WTC11 (cell line): ENCODE measurements around the gene CAPN13. TPM values are rescaled to one million over a fixed set of nuclear protein-coding genes. Genes with fewer than 3 reads are reported as not detected.

ENCODE experiments used
- ATAC-seq: fragments of 200-7000 bp; cut with Tn5 transposase; 2 replicates; pipeline ENCODE4 v1.10.0; 2021; ENCODE audit warnings: mild to moderate bottlenecking, moderate library complexity
- CTCF ChIA-PET: fragments of 300-600 bp; sonication (Branson Sonifier 250); formaldehyde crosslinking; loops from one replicate; lab custom pipeline; 2021; ENCODE audit warnings: antibody characterized with exemption; lab: Charles Lee
- POLR2A ChIA-PET: fragments of 350-600 bp; sonication (Branson Sonifier 250); formaldehyde crosslinking; loops from one replicate; lab custom pipeline; 2021; ENCODE audit warnings: antibody characterized with exemption; lab: Charles Lee
- DNase-seq: peaks from one replicate; pipeline ENCODE4 v3.0.0; 2021; ENCODE audit warnings: low spot score
- H3K27ac Mint-ChIP-seq: 2 replicates; pipeline ENCODE4 v1.8.0; 2021; ENCODE audit warnings: mixed read lengths
- H3K27me3 Mint-ChIP-seq: 2 replicates; pipeline ENCODE4 v1.8.0; 2021; ENCODE audit warnings: low read depth, mild to moderate bottlenecking, moderate library complexity, mixed read lengths
- H3K36me3 Mint-ChIP-seq: 2 replicates; pipeline ENCODE4 v1.8.0; 2021; ENCODE audit warnings: mixed read lengths
- H3K4me1 Mint-ChIP-seq: 2 replicates; pipeline ENCODE4 v1.8.0; 2022; ENCODE audit warnings: mixed read lengths
- H3K4me3 Mint-ChIP-seq: 2 replicates; pipeline ENCODE4 v1.8.0; 2021; ENCODE audit warnings: mild to moderate bottlenecking, moderate library complexity, mixed read lengths
- H3K9me3 Mint-ChIP-seq: 2 replicates; pipeline ENCODE4 v1.8.0; 2021; ENCODE audit warnings: mixed read lengths
- CREB1 ChIP-seq: sonication (generic); formaldehyde crosslinking; IDR thresholded peaks from 2 replicates; pipeline ENCODE4 v1.8.0; 2023; ENCODE audit warnings: mild to moderate bottlenecking, missing genetic modification reagents
- ELF4 ChIP-seq: sonication (generic); formaldehyde crosslinking; IDR thresholded peaks from 2 replicates; pipeline ENCODE4 v1.8.1; 2022; ENCODE audit warnings: low read depth, mild to moderate bottlenecking, moderate library complexity, missing genetic modification reagents
- EMX1 ChIP-seq: fragments of 250-450 bp; sonication (Bioruptor Pico); IDR thresholded peaks from 2 replicates; pipeline ENCODE4 v1.8.0; 2021; ENCODE audit warnings: mild to moderate bottlenecking
- ESRRA ChIP-seq: sonication (generic); formaldehyde crosslinking; IDR thresholded peaks from 2 replicates; pipeline ENCODE4 v1.8.1; 2022; ENCODE audit warnings: mild to moderate bottlenecking, missing genetic modification reagents, borderline replicate concordance
- FOXJ3 ChIP-seq: sonication (generic); formaldehyde crosslinking; IDR thresholded peaks from 2 replicates; pipeline ENCODE4 v1.9.0; 2021; ENCODE audit warnings: missing genetic modification reagents, mild to moderate bottlenecking, borderline replicate concordance
- GTF2I ChIP-seq: fragments of 250-450 bp; sonication (Bioruptor Pico); conservative IDR thresholded peaks from 2 replicates; pipeline ENCODE4 v1.4.0; 2021; ENCODE audit warnings: mild to moderate bottlenecking
- NFATC4 ChIP-seq: fragments of 250-450 bp; sonication (Bioruptor Pico); IDR thresholded peaks from 2 replicates; pipeline ENCODE4 v1.9.0; 2021; ENCODE audit warnings: mild to moderate bottlenecking
- OVOL2 ChIP-seq: fragments of 250-450 bp; sonication (Bioruptor Pico); IDR thresholded peaks from 2 replicates; pipeline ENCODE4 v1.9.0; 2021; ENCODE audit warnings: mild to moderate bottlenecking, borderline replicate concordance
- SMAD4 ChIP-seq: sonication (generic); formaldehyde crosslinking; IDR thresholded peaks from 2 replicates; pipeline ENCODE4 v1.8.0; 2022; ENCODE audit warnings: mild to moderate bottlenecking, missing genetic modification reagents
- SP1 ChIP-seq: sonication (generic); formaldehyde crosslinking; conservative IDR thresholded peaks from 2 replicates; pipeline ENCODE4 v1.8.1; 2022; ENCODE audit warnings: missing genetic modification reagents
- TEAD4 ChIP-seq: sonication (generic); formaldehyde crosslinking; IDR thresholded peaks from 2 replicates; pipeline ENCODE4 v1.8.0; 2022; ENCODE audit warnings: mild to moderate bottlenecking, missing genetic modification reagents
- ZBTB21 ChIP-seq: sonication (generic); formaldehyde crosslinking; IDR thresholded peaks from 2 replicates; pipeline ENCODE4 v1.8.1; 2023; ENCODE audit warnings: mild to moderate bottlenecking, missing genetic modification reagents, borderline replicate concordance
- ZNF423 ChIP-seq: fragments of 250-450 bp; sonication (Bioruptor Pico); IDR thresholded peaks from 2 replicates; pipeline ENCODE4 v2.1.2; 2022; ENCODE audit warnings: mild to moderate bottlenecking, moderate library complexity
- total RNA-seq: library from RNA; stranded (reverse); gene quantifications from 3 replicates; pipeline ENCODE4 v1.2.3, GENCODE V29; 2021
- TF ChIP-seq, protein P1 (sequence below): sonication (generic); formaldehyde crosslinking; IDR thresholded peaks from 2 replicates; pipeline ENCODE4 v1.8.1; 2022; ENCODE audit warnings: low read depth, mild to moderate bottlenecking, moderate library complexity, missing genetic modification reagents, borderline replicate concordance
- TF ChIP-seq, protein P2 (sequence below): sonication (generic); formaldehyde crosslinking; IDR thresholded peaks from 2 replicates; pipeline ENCODE4 v1.8.0; 2023; ENCODE audit warnings: missing genetic modification reagents
- TF ChIP-seq, protein P3 (sequence below): fragments of 250-450 bp; sonication (Bioruptor Pico); IDR thresholded peaks from 2 replicates; pipeline ENCODE4 v2.1.2; 2022; ENCODE audit warnings: mild to moderate bottlenecking, moderate library complexity

CAPN13 gene
- total RNA-seq, 1 experiment from 2014 or later, result 1.7 TPM

DNA sequence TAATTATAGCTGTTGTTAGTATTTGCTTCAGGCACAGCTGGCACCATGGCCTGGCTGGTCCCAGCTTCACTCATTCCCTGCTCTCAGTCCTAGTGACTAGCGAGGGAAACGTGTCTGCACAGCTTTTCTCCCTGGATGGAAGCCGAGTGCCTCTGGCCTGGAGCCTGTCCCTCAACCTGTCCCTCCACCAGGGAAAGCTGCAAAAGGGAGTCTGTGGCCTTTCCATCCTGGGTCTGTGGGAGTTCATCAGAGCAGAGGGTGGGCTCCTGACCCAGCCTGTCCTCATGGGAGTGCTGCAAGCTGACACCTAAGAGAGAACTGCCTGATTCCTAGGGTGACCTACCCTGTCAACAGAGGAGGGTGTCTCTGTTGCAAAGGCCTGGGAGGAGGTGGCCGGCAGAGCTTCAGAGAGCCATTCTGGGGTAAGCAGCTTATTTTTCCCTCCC lies 118.3 kb downstream of the CAPN13 start:
- Mint-ChIP-seq H3K36me3 (no peaks in the 10 kb centered on the region), H3K27me3 (no peaks in the 10 kb centered on the region), H3K9me3 (no peaks in the 10 kb centered on the region), H3K4me1 (peaks cover 15% of the 10 kb centered on the region), H3K4me3 (no peak overlapping the region), H3K27ac (no peak overlapping the region)
- DNase-seq (no peak), ATAC-seq (no peak; the same call in 1 of the 2 replicates)
- ChIA-PET POLR2A (no interaction called here), CTCF (interaction anchor here (0.9 to 1.8 kb wide), 3 partner anchors 8 to 524 kb away, joined by 3 to 7 read pairs (median 6); no protein-coding TSS in a partner anchor)
- TF ChIP-seq SMAD4 (no peak), FOXJ3 (CRISPR knock-in tag) (no peak), SP1 (CRISPR knock-in tag) (no peak)

DNA sequence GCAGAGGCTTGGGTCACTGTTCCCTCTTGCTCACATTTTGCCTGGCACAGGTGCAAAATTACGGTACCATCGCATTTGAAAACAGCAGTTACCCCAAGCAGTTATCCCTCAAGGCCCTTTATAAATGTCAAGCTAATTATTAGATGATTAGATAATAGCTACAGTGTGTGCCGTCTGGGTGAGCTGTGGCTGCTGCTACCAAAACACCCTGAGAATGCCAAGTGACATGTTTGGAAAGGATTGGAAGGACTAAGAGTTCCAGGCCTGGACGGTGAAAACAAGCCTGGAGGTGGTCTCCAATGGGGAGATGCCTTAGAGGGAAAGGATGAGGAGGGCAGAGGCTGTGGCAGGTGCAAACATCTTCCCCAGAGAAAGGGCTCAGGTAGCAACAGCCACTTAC lies 120.6 kb downstream of the CAPN13 start:
- ATAC-seq, result no peak
- TF ChIP-seq, protein P1, sequence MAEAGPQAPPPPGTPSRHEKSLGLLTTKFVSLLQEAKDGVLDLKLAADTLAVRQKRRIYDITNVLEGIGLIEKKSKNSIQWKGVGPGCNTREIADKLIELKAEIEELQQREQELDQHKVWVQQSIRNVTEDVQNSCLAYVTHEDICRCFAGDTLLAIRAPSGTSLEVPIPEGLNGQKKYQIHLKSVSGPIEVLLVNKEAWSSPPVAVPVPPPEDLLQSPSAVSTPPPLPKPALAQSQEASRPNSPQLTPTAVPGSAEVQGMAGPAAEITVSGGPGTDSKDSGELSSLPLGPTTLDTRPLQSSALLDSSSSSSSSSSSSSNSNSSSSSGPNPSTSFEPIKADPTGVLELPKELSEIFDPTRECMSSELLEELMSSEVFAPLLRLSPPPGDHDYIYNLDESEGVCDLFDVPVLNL (CRISPR knock-in tag), result no peak
- TF ChIP-seq ZNF423 (CRISPR knock-in tag) (no peak), ELF4 (no peak), ZBTB21 (CRISPR knock-in tag) (no peak), NFATC4 (no peak), GTF2I (CRISPR knock-in tag) (no peak), ESRRA (CRISPR knock-in tag) (no peak)
- TF ChIP-seq, protein P2, sequence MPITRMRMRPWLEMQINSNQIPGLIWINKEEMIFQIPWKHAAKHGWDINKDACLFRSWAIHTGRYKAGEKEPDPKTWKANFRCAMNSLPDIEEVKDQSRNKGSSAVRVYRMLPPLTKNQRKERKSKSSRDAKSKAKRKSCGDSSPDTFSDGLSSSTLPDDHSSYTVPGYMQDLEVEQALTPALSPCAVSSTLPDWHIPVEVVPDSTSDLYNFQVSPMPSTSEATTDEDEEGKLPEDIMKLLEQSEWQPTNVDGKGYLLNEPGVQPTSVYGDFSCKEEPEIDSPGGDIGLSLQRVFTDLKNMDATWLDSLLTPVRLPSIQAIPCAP (CRISPR knock-in tag), result no peak
- TF ChIP-seq, protein P3, sequence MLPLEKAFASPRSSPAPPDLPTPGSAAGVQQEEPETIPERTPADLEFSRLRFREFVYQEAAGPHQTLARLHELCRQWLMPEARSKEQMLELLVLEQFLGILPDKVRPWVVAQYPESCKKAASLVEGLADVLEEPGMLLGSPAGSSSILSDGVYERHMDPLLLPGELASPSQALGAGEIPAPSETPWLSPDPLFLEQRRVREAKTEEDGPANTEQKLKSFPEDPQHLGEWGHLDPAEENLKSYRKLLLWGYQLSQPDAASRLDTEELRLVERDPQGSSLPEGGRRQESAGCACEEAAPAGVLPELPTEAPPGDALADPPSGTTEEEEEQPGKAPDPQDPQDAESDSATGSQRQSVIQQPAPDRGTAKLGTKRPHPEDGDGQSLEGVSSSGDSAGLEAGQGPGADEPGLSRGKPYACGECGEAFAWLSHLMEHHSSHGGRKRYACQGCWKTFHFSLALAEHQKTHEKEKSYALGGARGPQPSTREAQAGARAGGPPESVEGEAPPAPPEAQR (CRISPR knock-in tag), result no peak
- no peak for DNase-seq
- no peaks in the 10 kb centered on the region for H3K9me3 Mint-ChIP-seq
- no peak overlapping the region for H3K4me3 Mint-ChIP-seq
- ChIA-PET CTCF (interaction anchor here (0.7 to 2.8 kb wide), 9 partner anchors 11 to 625 kb away, joined by 3 to 23 read pairs (median 4); no protein-coding TSS in a partner anchor), POLR2A (interaction anchor here (0.6 kb wide), 1 partner anchor 521 kb away, joined by 3 read pairs; no protein-coding TSS in a partner anchor)
- peaks cover 16% of the 10 kb centered on the region for H3K4me1 Mint-ChIP-seq
- no peak overlapping the region for H3K27ac Mint-ChIP-seq
- no peaks in the 10 kb centered on the region for H3K36me3 Mint-ChIP-seq
- H3K27me3 Mint-ChIP-seq, result no peaks in the 10 kb centered on the region

DNA sequence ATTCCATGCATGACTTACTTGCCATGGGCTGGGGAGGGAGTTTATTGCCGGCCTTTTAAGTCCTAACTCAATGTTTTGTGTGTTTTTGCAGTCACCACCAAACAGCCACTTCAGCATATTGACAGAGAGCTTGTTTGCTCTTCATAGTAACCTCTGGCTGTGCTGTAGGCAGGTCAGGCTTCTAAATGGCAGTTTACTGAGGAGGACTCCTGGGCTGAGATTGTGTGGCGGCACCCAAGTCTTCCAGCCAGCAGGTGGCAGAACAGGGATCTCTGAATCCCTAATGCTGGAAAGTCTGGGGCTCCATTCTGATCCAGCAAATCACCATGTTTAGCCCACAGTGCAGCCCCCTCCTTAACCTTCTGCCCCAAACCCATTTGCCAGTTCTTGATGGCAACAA lies 121.2 kb downstream of the CAPN13 start:
- H3K27me3 Mint-ChIP-seq, result no peaks in the 10 kb centered on the region
- DNase-seq, result peak; percentile 54
- H3K27ac Mint-ChIP-seq, result no peak overlapping the region
- peaks cover 16% of the 10 kb centered on the region for H3K4me1 Mint-ChIP-seq
- ATAC-seq, result peak; percentile 88
- ChIA-PET CTCF (interaction anchor here (0.6 to 2.8 kb wide), 18 partner anchors 12 to 614 kb away, joined by 3 to 23 read pairs (median 4); no protein-coding TSS in a partner anchor), POLR2A (interaction anchor here (0.6 kb wide), 1 partner anchor 521 kb away, joined by 3 read pairs; no protein-coding TSS in a partner anchor)
- no peak overlapping the region for H3K4me3 Mint-ChIP-seq
- TF ChIP-seq EMX1 (CRISPR knock-in tag), result no peak
- TF ChIP-seq, protein P3 (CRISPR knock-in tag), result 0 out of 2 replicates have a peak, but pooled peaks have one; percentile 26
- TF ChIP-seq CREB1 (CRISPR knock-in tag), result no peak
- TF ChIP-seq OVOL2 (CRISPR knock-in tag), result no peak
- TF ChIP-seq TEAD4, result no peak
- H3K36me3 Mint-ChIP-seq, result no peaks in the 10 kb centered on the region
- H3K9me3 Mint-ChIP-seq, result no peaks in the 10 kb centered on the region
